Endothelial cell of umbilical vein (primary cell): ENCODE measurements around the gene RADIL. TPM values are rescaled to one million over a fixed set of nuclear protein-coding genes. Genes with fewer than 3 reads are reported as not detected.

ENCODE experiments used
- BruUV-seq: library from RNA; stranded (reverse); fragments of 400-500 nt; replicated peaks from 2 replicates; lab custom pipeline; 2021; lab: Mats Ljungman, UMichigan
- CTCF ChIA-PET: fragments of 300-600, 350-600 bp; sonication (Branson Sonifier 250); formaldehyde crosslinking; loops from one replicate; lab custom pipeline; 2021; ENCODE audit warnings: antibody characterized with exemption, inconsistent platforms; lab: Charles Lee
- POLR2A ChIA-PET: fragments of 300-600, 350-600 bp; sonication (Branson Sonifier 250); formaldehyde crosslinking; loops from one replicate; lab custom pipeline; 2021; ENCODE audit warnings: antibody characterized with exemption, inconsistent platforms; lab: Charles Lee
- DNase-seq: peaks from one replicate; pipeline ENCODE4 v3.0.0-alpha.2; 2011; ENCODE audit warnings: low read depth, low spot score
- FAIRE-seq: peaks from 2 replicates; lab custom pipeline; 2011; peaks lifted over from hg19 to GRCh38; lab: Jason Lieb, UNC
- H2AFZ ChIP-seq: 2 replicates; pipeline ENCODE4 v1.6.0; 2012; ENCODE audit warnings: low read depth, low read length, control low read depth, inconsistent platforms
- H3K27ac ChIP-seq: 2 replicates; pipeline ENCODE4 v1.5.1; 2011; ENCODE audit warnings: low read depth, mild to moderate bottlenecking, control low read depth, low read length, moderate library complexity; ENCODE audit not compliant: insufficient read depth
- H3K27me3 ChIP-seq, 2 experiments: 2 replicates each; pipeline versions ENCODE4 v1.6.0 to v1.6.1; 2011; ENCODE audit warnings: low read length in 2 of 2, mixed read lengths in 1 of 2; ENCODE audit not compliant: control insufficient read depth in 2 of 2, insufficient read depth in 2 of 2
- H3K36me3 ChIP-seq, 2 experiments: 2 replicates in 1 of 2; 3 replicates in 1 of 2; pipeline ENCODE4 v1.5.1; 2011; ENCODE audit warnings: low read length in 2 of 2, mild to moderate bottlenecking in 1 of 2, moderate library complexity in 1 of 2; ENCODE audit not compliant: control insufficient read depth in 2 of 2, insufficient read depth in 2 of 2; ENCODE audit errors: extremely low read depth in 1 of 2
- H3K4me1 ChIP-seq: 3 replicates; pipeline ENCODE4 v1.5.1; 2011; ENCODE audit warnings: mild to moderate bottlenecking, low read length; ENCODE audit not compliant: control insufficient read depth, insufficient read depth; ENCODE audit errors: extremely low read depth
- H3K4me2 ChIP-seq: 2 replicates; pipeline ENCODE4 v1.6.1; 2011; ENCODE audit warnings: low read length, control low read depth, mixed read lengths; ENCODE audit not compliant: insufficient read depth
- H3K4me3 ChIP-seq, 3 experiments: fragments of 200-600 bp in 1 of 3; sonication (generic), shearing (Covaris generic) in 1 of 3; replicated peaks in 1 of 3; 2 replicates each; pipeline ENCODE4 v1.5.1; 2011 to 2016; ENCODE audit warnings: control low read depth in 3 of 3, low read length in 3 of 3, mild to moderate bottlenecking in 2 of 3, inconsistent platforms in 1 of 3, low read depth in 1 of 3, moderate library complexity in 1 of 3; ENCODE audit not compliant: insufficient read depth in 1 of 3
- H3K79me2 ChIP-seq: 2 replicates; pipeline ENCODE4 v1.6.0; 2012; ENCODE audit warnings: low read length, inconsistent platforms; ENCODE audit not compliant: control insufficient read depth, insufficient read depth
- H3K9ac ChIP-seq: replicated peaks from 2 replicates; pipeline ENCODE3; 2011; ENCODE audit warnings: low read length, control low read depth; ENCODE audit not compliant: insufficient read depth; ENCODE audit errors: extremely low read depth
- H3K9me1 ChIP-seq: replicated peaks from 3 replicates; pipeline ENCODE4 v1.6.0; 2011; ENCODE audit warnings: mild to moderate bottlenecking, low read length; ENCODE audit not compliant: control insufficient read depth, insufficient read depth; ENCODE audit errors: extremely low read depth
- H3K9me3 ChIP-seq: replicated peaks from 2 replicates; pipeline ENCODE4 v1.5.1; 2012; ENCODE audit warnings: low read length, inconsistent platforms; ENCODE audit not compliant: control insufficient read depth, insufficient read depth
- H4K20me1 ChIP-seq: replicated peaks from 2 replicates; pipeline ENCODE3; 2011; ENCODE audit warnings: mild to moderate bottlenecking, low read length; ENCODE audit not compliant: control insufficient read depth, insufficient read depth; ENCODE audit errors: extremely low read depth
- EZH2 ChIP-seq: IDR thresholded peaks from 2 replicates; pipeline ENCODE4 v1.6.1; 2012; ENCODE audit warnings: borderline replicate concordance, low read depth, mild to moderate bottlenecking, moderate library complexity, low read length, inconsistent platforms; ENCODE audit not compliant: severe bottlenecking
- FOS ChIP-seq: IDR thresholded peaks from 2 replicates; pipeline ENCODE4 v1.6.1; 2011; ENCODE audit warnings: mild to moderate bottlenecking, low read length, moderate library complexity, borderline replicate concordance; ENCODE audit not compliant: insufficient read depth
- MYC ChIP-seq: IDR thresholded peaks from one replicate; pipeline ENCODE4 v1.6.1; 2011; ENCODE audit warnings: mild to moderate bottlenecking, low read depth, low read length
- POLR2A ChIP-seq: IDR thresholded peaks from 2 replicates; pipeline ENCODE4 v1.6.1; 2012; ENCODE audit warnings: low read depth, mild to moderate bottlenecking, control low read depth, low read length
- dilution Hi-C: fragments of 300-500 bp; cut with MboI; formaldehyde crosslinking; loops from one replicate; pipeline ENCODE4 v1.15.0; 2019; ENCODE audit warnings: low sequenced_read_pairs; ENCODE audit not compliant: extremely low pct_ligation_motif_present
- intact Hi-C: fragments of 100-400 bp; cut with micrococcal nuclease; formaldehyde crosslinking; loops from one replicate; pipeline ENCODE4 v1.10.0; 2022
- polyA plus RNA-seq, 4 experiments: library from polyadenylated mRNA; depleted of rRNA in 3 of 4; stranded (reverse) in 3 of 4; unstranded in 1 of 4; fragments of >200 nt; gene quantifications; 2 replicates each; pipeline versions ENCODE4 v1.2.1 to v1.2.3, GENCODE V29; 2011 to 2012; ENCODE audit warnings: missing spikeins in 1 of 4
- total RNA-seq: library from RNA; stranded (reverse); gene quantifications from 2 replicates; pipeline ENCODE4 v1.2.3, GENCODE V29; 2021
- TF ChIP-seq, protein P1 (sequence below): IDR thresholded peaks from 2 replicates; pipeline ENCODE4 v1.6.1; 2011; ENCODE audit not compliant: insufficient read depth, insufficient read length
- TF ChIP-seq, protein P2 (sequence below), 2 donors: IDR thresholded peaks; 1 replicate in 1 of 2; 2 replicates in 1 of 2; pipeline ENCODE4 v1.5.1; 2011; ENCODE audit warnings: low read length in 2 of 2, mild to moderate bottlenecking in 2 of 2, moderate library complexity in 2 of 2, control low read depth in 1 of 2, inconsistent platforms in 1 of 2, low read depth in 1 of 2; ENCODE audit not compliant: insufficient read depth in 1 of 2; ENCODE audit errors: extremely low read depth in 1 of 2

Gene RADIL
- total and polyA plus RNA-seq, 2 donors (not counting 3 experiments of a cell fraction or from before 2014, with no cell fraction given): 1.2 to 2.5 TPM

DNA sequence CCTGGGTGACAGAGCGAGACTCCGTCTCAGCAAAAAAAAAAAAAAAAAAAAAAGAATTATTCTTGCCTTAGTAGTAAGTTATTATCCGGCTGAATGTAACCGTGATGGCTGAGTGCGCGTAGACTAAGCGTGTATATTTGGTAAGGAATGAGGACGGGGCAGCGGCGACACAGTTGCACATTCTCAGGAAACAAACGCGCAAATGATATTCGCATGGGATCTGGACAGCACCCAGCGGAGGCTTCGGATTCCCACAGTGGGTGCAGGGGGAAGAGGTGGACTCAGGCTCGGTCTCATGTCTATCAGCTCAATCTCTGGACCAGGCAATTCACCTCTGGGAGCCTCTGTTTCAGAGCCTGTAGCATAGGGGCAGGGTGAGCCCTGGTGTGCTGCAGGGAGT lies 50.8 kb downstream of the RADIL start:
- H3K4me2 ChIP-seq: no peak overlapping the region
- no peak for DNase-seq
- H4K20me1 ChIP-seq: no peaks in the 10 kb centered on the region
- no peaks in the 10 kb centered on the region for H3K9me3 ChIP-seq
- dilution Hi-C loops: no loop called here
- FAIRE-seq: no peak
- H3K27me3 ChIP-seq: no peaks in the 10 kb centered on the region
- H3K36me3 ChIP-seq: no peaks in the 10 kb centered on the region
- H3K27ac ChIP-seq: no peak overlapping the region
- intact Hi-C loops: no loop called here
- TF ChIP-seq, protein P1, sequence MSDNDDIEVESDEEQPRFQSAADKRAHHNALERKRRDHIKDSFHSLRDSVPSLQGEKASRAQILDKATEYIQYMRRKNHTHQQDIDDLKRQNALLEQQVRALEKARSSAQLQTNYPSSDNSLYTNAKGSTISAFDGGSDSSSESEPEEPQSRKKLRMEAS: no peak
- TF ChIP-seq MYC (no peak), POLR2A (no peak), EZH2 (no peak), FOS (no peak)
- TF ChIP-seq, protein P2, sequence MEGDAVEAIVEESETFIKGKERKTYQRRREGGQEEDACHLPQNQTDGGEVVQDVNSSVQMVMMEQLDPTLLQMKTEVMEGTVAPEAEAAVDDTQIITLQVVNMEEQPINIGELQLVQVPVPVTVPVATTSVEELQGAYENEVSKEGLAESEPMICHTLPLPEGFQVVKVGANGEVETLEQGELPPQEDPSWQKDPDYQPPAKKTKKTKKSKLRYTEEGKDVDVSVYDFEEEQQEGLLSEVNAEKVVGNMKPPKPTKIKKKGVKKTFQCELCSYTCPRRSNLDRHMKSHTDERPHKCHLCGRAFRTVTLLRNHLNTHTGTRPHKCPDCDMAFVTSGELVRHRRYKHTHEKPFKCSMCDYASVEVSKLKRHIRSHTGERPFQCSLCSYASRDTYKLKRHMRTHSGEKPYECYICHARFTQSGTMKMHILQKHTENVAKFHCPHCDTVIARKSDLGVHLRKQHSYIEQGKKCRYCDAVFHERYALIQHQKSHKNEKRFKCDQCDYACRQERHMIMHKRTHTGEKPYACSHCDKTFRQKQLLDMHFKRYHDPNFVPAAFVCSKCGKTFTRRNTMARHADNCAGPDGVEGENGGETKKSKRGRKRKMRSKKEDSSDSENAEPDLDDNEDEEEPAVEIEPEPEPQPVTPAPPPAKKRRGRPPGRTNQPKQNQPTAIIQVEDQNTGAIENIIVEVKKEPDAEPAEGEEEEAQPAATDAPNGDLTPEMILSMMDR (IDR thresholded peaks at IDR 0.05; ENCODE audit: extremely low read depth in 1 of 2, insufficient read depth in 1 of 2, low read depth in 1 of 2, low read length in 2 of 2): no peak
- H3K9me1 ChIP-seq: no peaks in the 10 kb centered on the region
- CTCF ChIA-PET: interaction anchor here (2.2 kb wide), 1 partner anchor 51 kb away, joined by 7 read pairs; the partner anchor contains the start of gene RADIL
- H3K4me1 ChIP-seq: no peaks in the 10 kb centered on the region
- no peak overlapping the region for H2AFZ ChIP-seq
- POLR2A ChIA-PET: no interaction called here
- H3K9ac ChIP-seq: no peak overlapping the region
- H3K79me2 ChIP-seq: no peaks in the 10 kb centered on the region
- BruUV-seq: no TSS peak
- no peak overlapping the region for H3K4me3 ChIP-seq
